Coronary artery (tissue), 2 donors: ENCODE data around the gene VAT1.

Experiments used
- DNase-seq: peaks from one replicate; pipeline ENCODE4 v3.0.0-alpha.2; 2017; ENCODE audit warnings: low spot score
- H3K27ac ChIP-seq, 2 donors: fragments of 200-600 bp; sonication (generic); one replicate each; pipeline ENCODE4 v1.5.1; 2016 to 2019
- H3K4me3 ChIP-seq: fragments of 200-600 bp; sonication (generic); 2 replicates; pipeline ENCODE4 v1.5.1; 2016; ENCODE audit warnings: mild to moderate bottlenecking, moderate library complexity
- CTCF ChIP-seq: fragments of 200-600 bp; sonication (generic); IDR thresholded peaks from one replicate; pipeline ENCODE4 v1.5.1; 2019; ENCODE audit warnings: antibody characterized with exemption

Gene VAT1

GRCh38 chr17:43039646-43040045 lies 17.5 kb upstream of the VAT1 start:
- Histone ChIP-seq H3K4me3 (no peak overlapping the region), H3K27ac (no peak overlapping the region)
- no peak for TF ChIP-seq CTCF
- no peak for DNase-seq

- H3K27ac ChIP-seq, result no peak overlapping the region
- H3K4me3 ChIP-seq, result no peak overlapping the region
- no peak for DNase-seq
- no peak for TF ChIP-seq CTCF
These were observed 12.7 kb upstream of the VAT1 start for GRCh38 chr17:43034894-43035293.

GRCh38 chr17:43033948-43034881 lies 12.0 kb upstream of the VAT1 start:
- H3K4me3 ChIP-seq, result no peak overlapping the region
- no peak overlapping the region for H3K27ac ChIP-seq
- TF ChIP-seq CTCF, result no peak
- DNase-seq, result no peak

- TF ChIP-seq CTCF, result no peak
- no peak for DNase-seq
- no peak overlapping the region for H3K27ac ChIP-seq
- H3K4me3 ChIP-seq, result no peak overlapping the region
These were observed 9.5 kb upstream of the VAT1 start for GRCh38 chr17:43031666-43032065.

- no peak overlapping the region for H3K27ac ChIP-seq
These were observed 8.1 kb upstream of the VAT1 start for GRCh38 chr17:43030137-43030767.

GRCh38 chr17:43028221-43028861 lies 6.2 kb upstream of the VAT1 start:
- no peak for DNase-seq
- H3K4me3 ChIP-seq, result no peak overlapping the region
- TF ChIP-seq CTCF, result no peak
- no peak overlapping the region for H3K27ac ChIP-seq

More at GRCh38 chr17:43030137-43030767, 8.1 kb upstream of the VAT1 start:
- H3K4me3 ChIP-seq, result no peak overlapping the region
- no peak for DNase-seq
- no peak for TF ChIP-seq CTCF
